Measurements from ENCODE around the gene ZFY. TPM values are rescaled to one million over a fixed set of nuclear protein-coding genes. Genes with fewer than 3 reads are reported as not detected.

Gene ZFY
- total RNA-seq, 4 donors from 2014 or later, result 14.2 to 16.4 TPM; not detected in 2

GRCh38 chrY:2896050-2896449 is 39.1 kb upstream of the ZFY start:
- Histone ChIP-seq H3K36me3 (no peaks in the 10 kb centered on the region), H3K4me3 (no peak overlapping the region), H3K4me1 (no peaks in the 10 kb centered on the region), H3K9me3 (no peaks in the 10 kb centered on the region), H3K27ac (no peak overlapping the region), H3K27me3 (no peaks in the 10 kb centered on the region)
- DNase-seq (ENCODE audit: low spot score in 2 of 2), result no peak
- no peak for TF ChIP-seq POLR2A (IDR thresholded peaks at IDR 0.05)
- TF ChIP-seq CTCF (IDR thresholded peaks at IDR 0.05), result no peak
- no peak for TF ChIP-seq POLR2AphosphoS5 (IDR thresholded peaks at IDR 0.05)
- no peak for TF ChIP-seq EP300 (IDR thresholded peaks at IDR 0.05)
- WGBS, result no CpG with 5 or more reads among the region's 2 CpGs

GRCh38 chrY:2907356-2907755 is 27.8 kb upstream of the ZFY start:
- TF ChIP-seq POLR2AphosphoS5 (IDR thresholded peaks at IDR 0.05) (no peak), CTCF (IDR thresholded peaks at IDR 0.05) (no peak), EP300 (IDR thresholded peaks at IDR 0.05) (no peak), POLR2A (IDR thresholded peaks at IDR 0.05) (no peak)
- H3K27ac ChIP-seq, result no peak overlapping the region
- no peak for DNase-seq (ENCODE audit: low spot score in 2 of 2)
- H3K4me1 ChIP-seq, result no peaks in the 10 kb centered on the region
- H3K4me3 ChIP-seq, result no peak overlapping the region
- no peaks in the 10 kb centered on the region for H3K36me3 ChIP-seq
- no peaks in the 10 kb centered on the region for H3K27me3 ChIP-seq
- no CpG with 5 or more reads among the region's 1 CpG for WGBS
- no peaks in the 10 kb centered on the region for H3K9me3 ChIP-seq

DNA sequence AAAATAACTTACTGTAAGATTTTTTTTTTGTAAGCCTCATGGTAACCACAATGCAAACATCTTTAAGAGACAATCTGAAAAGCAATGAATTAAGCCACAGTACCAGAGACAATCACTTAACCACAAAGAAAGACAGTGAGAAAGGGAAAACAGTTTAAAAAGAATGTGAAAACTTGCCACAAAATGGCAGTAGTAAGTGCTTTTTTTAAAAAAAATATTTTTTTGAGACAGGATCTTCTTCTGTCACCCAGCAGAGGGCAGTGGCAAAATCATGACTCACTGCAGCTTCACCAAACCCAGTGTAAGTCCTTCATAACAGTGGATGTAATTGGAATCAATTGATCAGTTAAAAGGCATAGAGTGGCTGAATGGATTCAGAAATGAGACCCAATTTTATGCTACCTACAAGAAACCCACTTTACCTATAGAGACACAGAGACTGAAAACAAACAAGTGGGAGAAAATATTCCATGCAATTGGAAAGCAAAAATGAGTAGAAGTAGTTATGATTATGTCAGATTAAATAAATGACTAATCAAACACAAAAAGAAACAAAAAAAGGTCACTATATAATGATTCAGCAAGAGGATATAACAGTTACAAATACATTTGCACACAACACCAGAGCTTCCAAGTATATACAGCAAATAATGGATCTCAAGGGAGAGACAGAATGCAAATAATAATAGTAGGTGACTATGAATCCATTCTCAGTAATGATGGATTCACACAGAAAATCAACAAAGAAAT is 21.9 kb upstream of the ZFY start:
- peak in 1 of 2 donors; percentile 13 for TF ChIP-seq CTCF (IDR thresholded peaks at IDR 0.05)
- TF ChIP-seq POLR2A (IDR thresholded peaks at IDR 0.05), result no peak
- no peak overlapping the region for H3K27ac ChIP-seq
- H3K9me3 ChIP-seq, result no peaks in the 10 kb centered on the region
- H3K4me1 ChIP-seq, result no peaks in the 10 kb centered on the region
- H3K36me3 ChIP-seq, result no peaks in the 10 kb centered on the region
- H3K4me3 ChIP-seq, result no peak overlapping the region
- no peak for DNase-seq (ENCODE audit: low spot score in 2 of 2)
- no peaks in the 10 kb centered on the region for H3K27me3 ChIP-seq

- Histone ChIP-seq H3K4me3 (peak overlapping the region; percentile 61), H3K27me3 (no peaks in the 10 kb centered on the region), H3K9me3 (no peaks in the 10 kb centered on the region), H3K27ac (peak overlapping the region; percentile 99), H3K36me3 (no peaks in the 10 kb centered on the region), H3K4me1 (peaks cover 9% of the 10 kb centered on the region)
- TF ChIP-seq POLR2A (IDR thresholded peaks at IDR 0.05), result no peak
- no peak for TF ChIP-seq EP300 (IDR thresholded peaks at IDR 0.05)
- TF ChIP-seq CTCF (IDR thresholded peaks at IDR 0.05), result no peak
- no peak for TF ChIP-seq POLR2AphosphoS5 (IDR thresholded peaks at IDR 0.05)
- WGBS, result no CpG with 5 or more reads among the region's 10 CpGs
- DNase-seq (ENCODE audit: low spot score in 2 of 2), result no peak
Measured at GRCh38 chrY:2934078-2934477, 1.1 kb upstream of the ZFY start.

- Histone ChIP-seq H3K27me3 (no peaks in the 10 kb centered on the region), H3K27ac (peak overlapping the region; percentile 99), H3K36me3 (no peaks in the 10 kb centered on the region), H3K9me3 (no peaks in the 10 kb centered on the region), H3K4me3 (peak overlapping the region; percentile 61), H3K4me1 (peaks cover 17% of the 10 kb centered on the region)
- WGBS, result no CpG with 5 or more reads among the region's 63 CpGs
- peak in 1 of 2 donors; percentile 67 for TF ChIP-seq CTCF (IDR thresholded peaks at IDR 0.05)
- TF ChIP-seq POLR2AphosphoS5 (IDR thresholded peaks at IDR 0.05), result peak in 2 of 3 donors; percentile 29 to 71
- no peak for TF ChIP-seq EP300 (IDR thresholded peaks at IDR 0.05)
- TF ChIP-seq POLR2A (IDR thresholded peaks at IDR 0.05), result no peak
- peak in 1 of 2 donors; percentile 92 for DNase-seq (ENCODE audit: low spot score in 2 of 2)
Measured at GRCh38 chrY:2935716-2936435, 695 bp downstream of the ZFY start.

All from suprapubic skin (tissue), 4 donors.